ENCODE measurements around the gene RFX5.
"Not testable (repeated sequence)": the region's sequence is repeated elsewhere in the genome, so short reads cannot be mapped to it uniquely, and the experiment has no call there.

RFX5 gene

DNA sequence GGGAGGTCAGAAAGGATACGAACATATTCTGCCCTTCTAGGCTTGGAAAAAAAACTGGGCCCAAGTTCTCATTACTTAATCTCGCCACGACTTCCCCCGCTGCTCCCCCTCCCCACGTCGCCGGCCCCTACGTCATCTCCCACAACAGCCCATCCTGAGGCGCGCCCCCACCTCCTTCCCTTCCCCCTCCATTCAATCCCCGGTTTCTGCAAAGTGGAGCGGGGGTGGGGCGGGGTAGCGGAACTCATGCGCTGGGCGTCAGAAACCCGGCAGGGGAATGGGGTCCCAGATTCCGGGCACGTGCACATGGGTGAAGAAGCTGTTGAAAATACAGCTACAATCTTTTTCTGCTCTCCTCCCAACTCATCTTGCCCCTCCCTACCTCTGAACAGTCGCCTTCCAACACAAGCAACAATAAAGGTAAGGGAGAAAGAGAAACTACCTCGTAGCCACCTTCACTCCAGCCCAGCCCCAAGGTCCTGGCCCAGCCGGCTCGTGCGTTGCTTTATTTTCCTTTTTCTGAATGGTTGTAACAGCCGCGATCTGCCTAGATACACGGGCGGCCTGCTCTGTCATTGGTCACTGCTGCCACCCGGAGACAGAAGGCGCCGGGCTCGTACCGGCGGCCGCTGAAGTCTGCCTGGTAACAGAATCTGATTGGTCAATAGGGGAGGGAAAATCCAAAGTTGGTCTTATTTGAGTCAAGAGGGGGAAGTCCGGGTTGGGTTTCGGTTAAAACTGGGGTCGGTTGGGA is at the start of gene RFX5:
TSS of gene RFX5 (minus strand) at position 484 of the 754 bp plus-strand sequence. CDS start 932 bp downstream, outside the sequence.
- H3K27ac Mint-ChIP-seq, result peak within 1 kb of the TSS; percentile 99
- no peaks in the 10 kb centered on the region for H3K27me3 Mint-ChIP-seq
- H3K36me3 Mint-ChIP-seq, result peaks cover 2% of the 10 kb centered on the region
- no peaks in the 10 kb centered on the region for H3K9me3 Mint-ChIP-seq (ENCODE audit: low read depth)
- peaks cover 45% of the 10 kb centered on the region for H3K4me1 Mint-ChIP-seq (ENCODE audit: low read depth)
- H3K4me3 Mint-ChIP-seq, result peak within 1 kb of the TSS; percentile 94

DNA sequence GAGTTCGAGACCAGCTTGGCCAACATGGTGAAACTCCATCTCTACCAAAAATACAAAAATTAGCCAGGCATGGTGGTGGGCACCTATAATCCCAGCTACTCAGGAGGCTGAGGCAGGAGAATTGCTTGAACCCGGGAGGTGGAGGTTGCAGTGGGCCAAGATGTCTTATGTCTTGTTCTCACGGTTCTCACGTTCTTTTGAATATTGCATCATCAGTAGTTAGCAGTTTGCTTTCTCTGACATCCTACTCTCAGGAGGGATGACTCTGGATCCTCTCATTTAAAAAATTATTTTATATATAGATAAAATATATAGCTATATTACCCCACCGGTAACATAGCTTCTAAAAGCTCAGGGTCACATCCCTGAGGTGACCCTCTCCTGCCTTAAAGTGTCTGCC is 49.2 kb upstream of the RFX5 start:
- not testable (repeated sequence) for H3K4me3 Mint-ChIP-seq; H3K27ac Mint-ChIP-seq; H3K27me3 Mint-ChIP-seq; H3K36me3 Mint-ChIP-seq; H3K9me3 Mint-ChIP-seq (ENCODE audit: low read depth)
- H3K4me1 Mint-ChIP-seq (ENCODE audit: low read depth), result peaks cover 15% of the 10 kb centered on the region

DNA sequence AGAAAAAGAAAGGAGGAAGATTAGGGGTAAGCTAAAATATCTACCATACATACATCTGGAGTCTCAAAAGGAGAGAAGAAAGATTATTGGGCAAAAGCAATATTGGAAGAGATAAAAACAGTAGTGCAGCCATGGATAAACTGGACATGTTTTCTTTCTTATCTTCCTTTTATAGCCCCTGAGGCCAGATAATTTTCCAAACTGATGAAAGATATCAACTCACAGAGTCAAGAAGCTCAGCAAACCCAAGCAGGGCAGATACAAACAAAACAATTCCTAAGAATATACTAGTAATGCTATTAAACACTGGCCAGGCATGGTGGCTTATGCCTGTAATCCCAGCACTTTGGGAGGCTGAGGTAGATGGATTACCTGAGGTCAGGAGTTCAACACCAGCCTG is 46.5 kb upstream of the RFX5 start:
- Mint-ChIP-seq H3K4me1 (ENCODE audit: low read depth) (no peaks in the 10 kb centered on the region), H3K27me3 (no peaks in the 10 kb centered on the region), H3K36me3 (no peaks in the 10 kb centered on the region), H3K27ac (no peak overlapping the region), H3K4me3 (no peak overlapping the region), H3K9me3 (ENCODE audit: low read depth) (no peaks in the 10 kb centered on the region)

DNA sequence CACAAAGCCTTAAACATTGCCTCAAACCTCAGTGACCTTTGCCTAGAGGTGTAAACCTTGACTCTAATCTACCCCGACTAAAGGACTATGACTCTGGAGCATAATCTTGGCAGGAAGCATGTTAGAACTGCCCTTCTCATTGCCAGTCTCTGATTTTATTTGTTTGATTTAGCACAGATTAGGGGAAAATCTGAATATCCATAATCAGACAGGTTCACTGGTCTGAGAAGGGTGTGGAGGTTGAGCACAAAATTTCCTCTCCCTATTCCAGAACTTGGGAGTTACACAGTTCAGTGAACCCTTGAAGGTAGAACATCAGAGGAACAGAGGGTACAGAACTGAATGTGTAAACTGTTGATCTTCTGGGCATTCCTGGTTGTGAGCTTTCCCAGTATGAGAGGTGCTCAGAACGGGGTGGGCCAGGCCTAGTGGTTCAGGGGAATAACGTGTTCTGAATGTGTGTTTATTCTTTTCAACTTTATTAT is 44.1 kb upstream of the RFX5 start:
- no peaks in the 10 kb centered on the region for H3K9me3 Mint-ChIP-seq (ENCODE audit: low read depth)
- H3K27ac Mint-ChIP-seq, result no peak overlapping the region
- no peaks in the 10 kb centered on the region for H3K27me3 Mint-ChIP-seq
- no peaks in the 10 kb centered on the region for H3K36me3 Mint-ChIP-seq
- no peaks in the 10 kb centered on the region for H3K4me1 Mint-ChIP-seq (ENCODE audit: low read depth)
- H3K4me3 Mint-ChIP-seq, result no peak overlapping the region

DNA sequence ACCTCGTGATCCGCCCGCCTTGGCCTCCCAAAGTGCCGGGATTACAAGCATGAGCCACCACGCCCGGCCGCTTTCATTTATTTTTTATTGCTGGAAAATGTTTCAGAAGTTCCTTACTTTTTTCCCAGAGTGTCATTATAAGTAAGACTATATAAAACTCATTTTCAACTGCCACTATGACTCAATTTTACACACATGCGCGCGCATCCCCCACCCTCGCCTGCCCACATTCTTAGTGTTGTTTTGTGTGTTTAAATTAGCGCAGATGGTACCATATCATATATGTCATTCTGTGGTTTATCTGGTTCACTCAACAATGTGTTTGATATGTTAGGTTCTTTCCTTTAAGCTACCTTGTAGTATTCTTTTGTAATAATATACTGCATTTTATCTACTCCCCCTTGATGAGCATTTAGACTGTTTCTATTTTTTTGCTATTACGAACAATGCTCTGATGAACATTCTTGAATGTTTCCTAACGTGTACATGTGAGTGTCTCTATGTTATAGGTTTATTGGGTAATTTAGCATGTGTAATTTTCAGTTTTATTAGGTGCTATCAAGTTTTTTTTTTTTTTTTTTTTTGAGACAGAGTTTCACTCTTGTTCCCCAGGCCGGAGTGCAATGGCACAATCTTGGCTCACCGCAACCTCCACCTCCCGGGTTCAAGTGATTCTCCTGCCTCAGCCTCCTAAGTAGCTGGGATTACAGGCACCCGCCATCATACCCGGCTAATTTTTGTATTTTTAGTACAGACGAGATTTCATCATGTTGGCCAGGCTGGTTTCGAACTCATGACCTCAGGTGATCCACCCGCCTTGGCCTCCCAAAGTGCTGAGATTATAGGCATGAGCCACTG is 43.4 kb upstream of the RFX5 start:
- not testable (repeated sequence) for H3K27ac Mint-ChIP-seq; H3K4me1 Mint-ChIP-seq (ENCODE audit: low read depth); H3K27me3 Mint-ChIP-seq; H3K4me3 Mint-ChIP-seq; H3K36me3 Mint-ChIP-seq; H3K9me3 Mint-ChIP-seq (ENCODE audit: low read depth)

DNA sequence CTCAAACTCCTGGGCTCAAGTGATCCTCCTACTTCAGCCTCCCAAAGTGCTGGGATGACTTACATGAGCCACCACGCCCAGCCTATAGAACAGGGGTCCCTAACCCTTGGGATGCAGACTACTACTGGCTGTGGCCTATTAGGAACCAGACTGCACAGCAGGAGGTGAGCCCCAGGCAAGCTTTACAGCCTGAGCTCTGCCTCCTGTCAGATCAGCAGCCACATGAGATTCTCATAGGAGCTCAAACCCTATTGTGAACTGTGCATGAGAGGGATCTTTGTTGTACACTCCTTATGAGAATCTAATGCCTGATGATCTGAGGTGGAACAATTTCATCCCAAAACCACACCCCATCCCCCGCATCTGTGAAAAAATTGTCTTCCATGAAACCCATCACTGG is 39.0 kb upstream of the RFX5 start:
- Mint-ChIP-seq H3K36me3 (no peaks in the 10 kb centered on the region), H3K27ac (no peak overlapping the region), H3K27me3 (no peaks in the 10 kb centered on the region), H3K4me3 (no peak overlapping the region), H3K9me3 (ENCODE audit: low read depth) (no peaks in the 10 kb centered on the region), H3K4me1 (ENCODE audit: low read depth) (no peaks in the 10 kb centered on the region)

DNA sequence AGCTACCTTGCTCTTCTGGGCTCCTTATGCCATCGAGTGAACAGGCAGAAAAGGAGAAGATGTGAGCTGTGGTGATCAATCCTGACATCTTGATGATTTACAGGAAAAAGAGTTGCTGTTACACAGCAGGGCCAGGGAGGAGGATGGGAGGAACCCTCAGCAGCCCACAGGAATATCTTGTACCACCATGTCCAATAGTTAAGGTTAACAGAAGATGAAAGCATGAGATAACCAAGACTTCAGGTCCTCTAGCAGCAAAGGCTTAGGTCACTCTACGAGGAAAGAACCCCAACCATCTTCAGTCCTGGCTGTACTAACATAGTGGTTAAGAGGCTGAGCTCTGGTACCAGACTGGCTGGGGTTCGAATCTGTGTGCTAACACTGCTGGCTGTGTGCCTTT is 37.5 kb upstream of the RFX5 start:
- Mint-ChIP-seq H3K36me3 (no peaks in the 10 kb centered on the region), H3K27me3 (no peaks in the 10 kb centered on the region), H3K27ac (no peak overlapping the region), H3K4me1 (ENCODE audit: low read depth) (no peaks in the 10 kb centered on the region), H3K9me3 (ENCODE audit: low read depth) (no peaks in the 10 kb centered on the region), H3K4me3 (no peak overlapping the region)

DNA sequence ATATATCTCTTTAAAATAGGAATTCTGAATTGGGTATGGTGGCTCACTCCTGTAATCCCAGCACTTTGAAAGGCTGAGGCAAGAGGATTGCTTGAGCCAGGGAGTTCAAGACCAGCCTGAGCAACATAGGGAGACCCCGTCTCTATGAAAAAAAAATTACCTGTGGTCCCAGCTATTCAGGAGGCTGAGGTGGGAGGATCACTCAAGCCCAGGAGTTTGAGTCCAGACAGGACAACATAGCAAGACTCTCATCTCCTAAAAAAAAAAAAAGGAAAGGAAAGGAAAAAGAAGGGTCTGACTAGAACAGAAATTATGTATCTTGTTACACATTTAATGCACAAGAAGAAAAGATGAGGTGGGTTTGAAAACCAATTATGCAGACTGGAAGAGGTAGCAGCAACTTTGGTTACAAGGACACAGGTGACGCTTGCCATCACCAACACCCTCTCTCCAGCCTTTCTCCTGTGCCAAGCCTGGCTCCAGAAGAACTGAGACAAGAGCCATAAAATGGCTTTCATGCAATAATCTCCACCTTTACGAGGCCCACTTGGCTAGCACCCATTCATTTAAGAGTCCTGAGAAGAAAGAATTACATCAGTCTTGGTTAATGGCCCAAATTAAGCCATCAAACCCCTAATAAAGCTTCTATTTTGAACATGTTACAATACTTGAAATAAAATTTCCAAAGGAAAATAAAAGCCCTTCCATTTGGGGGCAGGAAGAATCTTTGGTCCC is 30.3 kb upstream of the RFX5 start:
- no peak overlapping the region for H3K27ac Mint-ChIP-seq
- H3K9me3 Mint-ChIP-seq (ENCODE audit: low read depth), result no peaks in the 10 kb centered on the region
- no peaks in the 10 kb centered on the region for H3K4me1 Mint-ChIP-seq (ENCODE audit: low read depth)
- H3K27me3 Mint-ChIP-seq, result no peaks in the 10 kb centered on the region
- H3K4me3 Mint-ChIP-seq, result no peak overlapping the region
- H3K36me3 Mint-ChIP-seq, result no peaks in the 10 kb centered on the region

DNA sequence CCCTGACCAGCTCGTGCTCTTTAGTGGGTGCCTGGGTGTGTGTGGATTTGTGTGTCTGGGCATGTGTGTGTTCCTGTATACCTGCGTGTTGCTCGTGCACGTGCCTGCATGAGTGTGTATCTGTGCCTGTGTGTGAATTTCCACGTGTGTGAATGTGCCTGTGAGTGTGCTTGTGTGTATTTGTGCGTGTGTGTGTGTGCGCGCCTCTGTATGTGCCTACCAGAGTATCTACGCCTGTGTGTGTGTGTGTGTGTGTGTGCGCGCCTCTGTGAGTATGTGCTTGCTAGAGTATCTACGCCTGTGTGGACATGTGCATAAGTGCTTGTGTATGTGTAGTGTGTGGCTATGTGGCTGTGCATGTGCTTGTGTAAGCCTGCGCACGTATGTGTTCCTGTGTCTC is 26.1 kb upstream of the RFX5 start:
- H3K4me3 Mint-ChIP-seq, result no peak overlapping the region
- no peaks in the 10 kb centered on the region for H3K27me3 Mint-ChIP-seq
- H3K4me1 Mint-ChIP-seq (ENCODE audit: low read depth), result no peaks in the 10 kb centered on the region
- H3K36me3 Mint-ChIP-seq, result no peaks in the 10 kb centered on the region
- no peak overlapping the region for H3K27ac Mint-ChIP-seq
- no peaks in the 10 kb centered on the region for H3K9me3 Mint-ChIP-seq (ENCODE audit: low read depth)

DNA sequence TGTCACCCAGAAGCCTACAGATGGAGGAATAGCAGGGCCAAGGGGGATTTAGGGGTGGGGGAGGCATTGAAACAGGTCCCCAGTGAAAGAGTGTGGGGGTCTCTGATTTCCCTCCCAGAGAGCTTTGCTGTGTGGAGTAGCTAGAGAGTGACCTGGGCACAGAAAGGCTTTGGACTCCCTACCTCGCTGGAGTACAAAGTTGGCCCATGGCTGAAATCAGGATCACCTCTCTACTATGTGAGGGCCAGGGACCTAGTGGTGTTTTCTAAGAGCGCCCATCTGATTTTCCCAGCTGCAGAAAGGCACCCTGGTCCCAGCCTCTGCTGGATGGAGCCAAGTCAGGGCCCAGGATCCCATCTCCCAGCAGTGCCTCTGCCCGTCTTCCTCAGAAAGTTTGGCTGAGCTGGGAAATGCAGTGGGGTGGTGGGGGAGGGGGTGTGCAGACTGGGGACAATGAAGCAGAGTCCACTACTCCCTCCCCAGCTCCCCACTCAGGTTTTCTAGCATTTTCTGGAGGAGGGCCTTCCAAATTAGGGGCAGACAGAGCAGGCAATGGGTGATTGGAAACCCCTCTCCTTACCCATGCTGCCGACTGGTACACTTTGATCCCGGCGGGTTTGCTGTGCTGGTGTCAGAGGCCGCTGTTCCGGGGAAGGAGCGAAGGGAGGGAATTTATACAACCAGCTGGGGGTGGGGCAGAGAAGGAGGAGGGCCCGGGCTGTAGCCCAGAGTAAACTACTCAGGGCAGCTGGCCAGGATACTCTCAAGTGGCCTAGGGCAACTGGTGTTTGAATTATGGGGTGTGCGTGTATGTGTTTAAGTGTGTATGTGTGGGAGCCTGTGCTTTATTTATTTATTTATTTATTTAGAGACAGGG is 25.2 kb upstream of the RFX5 start, which contains the start of gene SELENBP1:
TSS of gene SELENBP1 (minus strand) at position 648 of the 877 bp plus-strand sequence. CDS start at position 584, 64 bp downstream.
- Mint-ChIP-seq H3K4me3 (no peak within 1 kb of the TSS), H3K4me1 (ENCODE audit: low read depth) (no peaks in the 10 kb centered on the region), H3K36me3 (no peaks in the 10 kb centered on the region), H3K27ac (no peak within 1 kb of the TSS), H3K27me3 (no peaks in the 10 kb centered on the region), H3K9me3 (ENCODE audit: low read depth) (no peaks in the 10 kb centered on the region)

DNA sequence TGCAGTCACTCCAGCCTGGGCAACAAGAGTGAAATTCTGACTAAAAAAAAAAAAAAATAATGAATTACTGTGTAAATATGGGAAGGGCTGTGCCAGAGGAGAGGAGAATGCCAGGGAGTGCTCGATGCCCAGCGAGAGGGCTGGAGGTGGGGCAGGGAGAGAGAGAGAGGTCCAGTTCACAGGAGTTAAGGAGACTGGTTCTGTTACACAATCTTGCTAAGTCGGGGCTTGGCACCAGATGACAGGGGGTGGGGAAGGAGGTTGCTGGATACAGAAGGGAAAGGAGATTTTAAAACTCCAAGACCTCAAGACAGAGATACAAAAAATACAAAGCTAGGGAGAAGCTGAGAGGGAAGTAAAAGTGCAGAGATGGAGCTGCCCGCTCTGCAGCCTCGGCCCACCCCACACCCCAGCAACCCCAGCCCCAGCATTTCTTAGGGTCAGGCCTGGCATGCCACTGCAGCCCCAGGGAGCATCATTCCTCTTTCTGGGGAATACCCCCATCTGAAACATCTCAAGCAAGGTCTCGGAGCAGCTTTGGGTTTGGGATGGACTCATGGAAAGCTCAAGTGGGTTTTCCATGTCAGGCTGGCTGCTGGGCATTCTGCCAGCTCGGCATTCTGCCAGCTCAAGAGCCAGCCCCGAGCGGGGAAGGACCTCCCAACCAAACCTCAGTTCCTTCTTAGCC is 24.5 kb upstream of the RFX5 start:
- Mint-ChIP-seq H3K4me1 (ENCODE audit: low read depth) (no peaks in the 10 kb centered on the region), H3K4me3 (no peak overlapping the region), H3K9me3 (ENCODE audit: low read depth) (no peaks in the 10 kb centered on the region), H3K27ac (no peak overlapping the region), H3K36me3 (no peaks in the 10 kb centered on the region), H3K27me3 (no peaks in the 10 kb centered on the region)

DNA sequence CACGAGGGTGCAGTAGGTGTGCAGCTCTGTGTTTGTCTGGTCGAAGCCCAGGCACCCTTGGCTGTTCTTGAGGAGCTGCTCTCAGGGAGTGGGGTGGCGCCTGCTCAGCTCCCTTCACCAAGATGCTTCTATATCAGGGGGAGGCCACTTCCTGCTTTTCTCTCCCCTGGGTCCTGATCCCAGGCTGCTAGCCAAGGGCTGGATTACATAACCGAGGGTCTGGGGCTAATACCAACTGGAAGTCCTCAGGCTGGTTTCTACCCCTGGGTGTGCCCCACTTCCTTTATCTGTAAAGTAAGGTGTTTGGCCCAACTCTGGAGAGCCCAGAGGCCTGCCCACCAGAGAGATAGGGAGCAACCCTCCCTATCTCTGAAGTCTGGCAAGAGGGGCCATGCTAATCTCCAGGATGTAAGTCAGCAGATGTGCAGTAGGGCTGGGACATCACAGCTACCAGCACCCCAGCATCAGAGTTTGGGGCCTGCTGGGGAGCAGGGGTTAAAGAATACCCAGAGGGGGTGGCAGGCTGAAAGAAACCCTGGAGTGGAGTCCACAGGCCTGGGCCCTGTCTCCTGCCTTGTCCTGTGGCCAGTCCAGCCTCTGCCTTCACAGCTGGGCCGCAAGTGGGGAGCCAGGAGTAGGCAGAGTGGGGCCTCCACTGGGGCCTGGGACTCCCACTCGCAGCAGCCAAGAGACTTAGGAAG is 23.3 kb upstream of the RFX5 start:
- Mint-ChIP-seq H3K36me3 (no peaks in the 10 kb centered on the region), H3K4me1 (ENCODE audit: low read depth) (no peaks in the 10 kb centered on the region), H3K27me3 (no peaks in the 10 kb centered on the region), H3K27ac (no peak overlapping the region), H3K9me3 (ENCODE audit: low read depth) (no peaks in the 10 kb centered on the region), H3K4me3 (no peak overlapping the region)

DNA sequence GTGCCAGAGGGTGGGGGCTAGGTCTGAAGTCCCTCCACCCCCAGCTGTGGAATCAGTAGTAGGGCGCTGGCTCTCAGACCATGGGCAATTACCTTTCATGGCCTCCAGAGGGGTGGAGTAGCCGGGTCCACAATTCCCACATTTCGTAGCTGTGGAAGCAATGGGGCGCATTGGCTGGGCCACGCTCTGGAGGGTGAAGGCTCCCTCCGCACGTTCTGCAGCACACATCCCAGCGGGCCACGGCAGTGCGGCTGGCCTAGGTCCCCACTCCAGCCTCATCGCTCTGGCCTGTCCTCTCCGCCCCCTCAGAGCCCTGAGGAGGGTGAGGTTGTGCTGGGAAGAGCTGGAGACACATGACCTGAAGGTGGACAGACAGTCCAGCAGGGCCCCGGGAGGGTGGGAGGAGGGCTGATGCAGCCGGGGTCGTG is 22.6 kb upstream of the RFX5 start:
- Mint-ChIP-seq H3K4me3 (no peak overlapping the region), H3K36me3 (no peaks in the 10 kb centered on the region), H3K27me3 (no peaks in the 10 kb centered on the region)

More for the DNA sequence above, 22.6 kb upstream of the RFX5 start:
- no peaks in the 10 kb centered on the region for H3K4me1 Mint-ChIP-seq (ENCODE audit: low read depth)
- no peak overlapping the region for H3K27ac Mint-ChIP-seq
- no peaks in the 10 kb centered on the region for H3K9me3 Mint-ChIP-seq (ENCODE audit: low read depth)
